NCI-H2029 treated with DMSO at 0.1 percent for 48 hours (cell line): ENCODE data around the gene ZNF600.
"Not testable (repeated sequence)": the region's sequence is repeated elsewhere in the genome, so short reads cannot be mapped to it uniquely, and the experiment has no call there.

Experiments used
- DNase-seq: peaks from one replicate; lab custom pipeline; 2025; lab: John Stamatoyannopoulos, UW

ZNF600 gene

DNA sequence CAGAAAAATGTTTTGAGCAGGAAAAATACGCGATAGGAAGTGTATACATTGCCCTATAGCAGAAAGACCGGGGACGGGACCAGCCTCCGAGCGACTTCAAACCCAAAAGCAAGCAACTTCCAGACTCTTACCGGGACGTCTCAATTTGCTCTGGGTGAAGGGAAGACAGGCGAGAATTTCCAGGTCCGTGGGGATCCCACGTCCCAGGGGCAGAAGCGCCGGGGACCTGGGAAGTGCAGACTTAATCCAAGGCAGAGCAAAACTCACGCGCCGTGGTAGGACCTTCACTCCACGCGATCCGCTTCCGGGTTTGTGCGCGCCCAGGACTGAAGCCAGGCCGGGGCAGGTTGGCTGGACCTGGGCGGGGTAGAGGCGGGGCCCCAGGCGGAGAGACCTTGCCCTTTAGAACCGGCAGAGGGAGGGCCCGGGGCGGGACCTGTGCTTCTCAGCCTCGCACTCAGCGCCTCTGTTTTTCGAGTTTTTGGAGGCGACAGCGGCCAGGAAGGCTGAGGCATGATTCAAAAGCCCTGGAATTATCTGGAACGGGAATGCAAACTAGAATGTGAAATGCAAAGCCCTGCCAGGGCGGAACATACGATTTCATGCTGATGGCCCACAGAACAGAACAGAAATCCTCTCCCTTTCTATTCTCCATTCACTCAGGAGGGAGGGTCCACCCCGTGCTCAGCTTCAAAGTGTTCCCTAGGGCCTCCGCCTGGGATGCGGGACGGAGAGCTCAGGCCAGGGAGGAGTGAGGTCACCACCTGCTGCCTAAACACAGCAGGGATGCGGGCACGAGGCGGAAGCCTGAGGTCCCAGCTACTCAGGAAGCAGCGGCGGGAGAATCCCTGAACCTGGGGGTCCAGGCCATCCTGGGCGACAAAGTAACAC, at the start of gene ZNF600:
ZNF600 (minus strand) TSS at position 328 of the 891 bp plus-strand sequence. CDS start 7,903 bp downstream, outside the sequence.
- DNase-seq = peak; percentile 4

DNA sequence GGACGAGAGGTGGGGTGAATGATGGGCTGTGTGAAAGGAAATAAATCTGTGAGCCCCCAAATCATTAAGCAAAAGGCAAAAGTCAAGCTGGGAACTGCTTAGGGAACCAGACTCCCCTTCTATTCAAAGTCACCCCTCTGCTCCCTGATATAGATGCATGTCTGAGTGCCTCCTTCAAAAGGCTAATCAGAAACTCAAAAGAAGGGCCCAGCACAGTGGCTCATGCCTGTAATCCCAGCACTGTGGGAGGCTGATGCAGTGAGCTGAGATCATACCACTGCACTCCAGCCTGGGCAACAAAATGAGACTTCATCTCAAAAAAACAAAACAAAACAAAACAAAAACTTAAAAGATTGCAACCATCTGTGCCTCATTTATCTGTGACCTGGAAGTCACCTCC, 47.7 kb upstream of the ZNF600 start:
- DNase-seq = not testable (repeated sequence)

- DNase-seq = not testable (repeated sequence)
These were observed 47.0 kb upstream of the ZNF600 start for GRCh38 chr19:52833541-52833940.

DNA sequence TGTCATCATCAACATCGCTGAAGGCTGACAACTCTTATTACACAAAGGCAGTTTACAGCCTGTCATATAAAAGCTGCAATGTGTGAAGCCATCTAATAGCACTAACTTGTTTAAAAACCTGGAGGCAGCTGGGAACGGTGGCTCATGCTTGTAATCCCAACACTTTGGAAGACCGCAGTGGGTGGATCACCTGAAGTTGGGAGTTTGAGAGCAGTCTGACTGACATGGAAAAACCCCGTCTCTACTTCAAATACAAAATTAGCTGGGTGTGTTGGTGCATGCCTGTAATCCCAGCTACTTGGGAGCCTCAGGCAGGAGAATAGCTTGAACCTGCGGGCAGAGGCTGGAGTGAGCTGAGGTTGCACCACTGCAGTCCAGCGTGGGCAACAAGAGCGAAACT, 43.3 kb upstream of the ZNF600 start:
- DNase-seq = not testable (repeated sequence)

DNA sequence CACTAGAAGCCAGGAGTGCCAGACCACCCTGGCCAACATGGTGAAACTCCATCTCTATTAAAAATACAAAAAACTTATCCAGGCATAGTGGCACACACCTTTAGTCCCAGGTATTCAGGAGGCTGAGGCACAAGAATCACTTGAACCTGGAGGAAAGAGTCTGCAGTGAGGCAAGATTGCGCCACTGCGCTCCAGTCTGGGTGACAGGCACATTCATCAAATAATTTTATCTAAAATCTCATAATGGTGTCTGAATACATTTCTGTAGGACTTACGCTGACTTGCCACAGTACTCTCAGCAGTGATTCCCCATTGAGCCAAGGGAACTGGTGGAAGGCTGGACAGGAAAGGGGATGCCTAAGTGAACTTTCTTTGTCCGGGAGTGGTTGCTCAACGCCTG, 39.2 kb upstream of the ZNF600 start:
- DNase-seq = no peak

DNA sequence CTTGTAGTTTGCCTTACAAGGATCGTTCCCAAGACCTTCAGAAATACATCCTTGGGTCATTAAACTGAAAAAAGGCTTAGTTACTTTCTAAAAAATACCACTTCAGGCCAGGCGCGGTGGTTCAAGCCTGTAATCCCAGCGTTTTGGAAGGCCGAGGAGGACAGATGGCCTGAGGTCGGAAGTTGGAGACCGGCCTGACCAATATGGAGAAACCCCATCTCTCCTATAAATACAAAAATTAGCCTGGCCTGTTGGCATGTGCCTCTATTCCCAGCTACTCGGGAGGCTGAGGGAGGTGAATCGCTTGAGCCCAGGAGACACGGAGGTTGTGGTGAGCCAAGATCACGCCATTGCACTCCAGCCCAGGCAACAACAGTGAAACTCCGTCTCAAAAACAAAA, 37.1 kb upstream of the ZNF600 start:
- DNase-seq = no peak

DNA sequence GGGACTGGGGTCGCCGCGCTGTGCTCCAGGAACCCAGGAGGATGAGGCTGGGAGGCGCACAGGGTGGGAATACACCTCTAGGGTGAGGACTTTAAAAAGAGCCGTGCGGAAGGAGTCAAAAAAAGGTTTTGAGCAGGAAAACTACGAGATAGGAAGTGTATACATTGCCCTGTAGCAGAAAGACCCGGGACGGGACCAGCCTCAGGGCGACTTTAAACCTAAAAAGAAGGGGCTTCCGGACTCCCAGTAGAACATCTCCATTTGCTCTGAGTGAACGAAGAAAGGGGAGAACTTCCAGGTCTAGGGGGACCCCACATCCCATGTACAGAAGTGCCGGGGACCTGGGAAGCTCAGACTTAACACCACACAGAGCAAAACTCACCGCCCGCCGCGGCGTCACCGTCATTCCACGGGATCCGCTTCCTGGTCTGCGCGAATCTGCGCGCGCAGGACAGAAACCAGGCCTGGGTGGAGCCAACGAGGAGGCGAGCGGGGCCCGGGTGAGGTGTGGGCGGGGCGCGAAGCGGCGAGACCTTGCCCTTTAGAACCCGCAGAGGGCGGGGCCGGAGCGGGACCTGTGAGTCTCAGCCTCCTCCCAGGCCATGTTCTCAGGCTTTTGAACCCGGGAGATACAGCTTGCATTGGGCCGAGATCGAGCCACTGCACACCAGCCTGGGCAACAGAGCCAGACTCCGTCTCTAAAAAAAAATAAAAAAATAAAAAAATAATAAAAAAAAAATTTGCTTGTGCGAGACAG, 34.8 kb upstream of the ZNF600 start, which contains the start of gene ZNF28:
ZNF28 (minus strand) TSS at position 430 of the 757 bp plus-strand sequence. CDS start 3,675 bp downstream, outside the sequence.
- DNase-seq = peak; percentile 5

GRCh38 chr19:52820472-52821203, 34.0 kb upstream of the ZNF600 start:
- not testable (repeated sequence) for DNase-seq

GRCh38 chr19:52809801-52810200, 23.2 kb upstream of the ZNF600 start:
- DNase-seq = no peak

DNA sequence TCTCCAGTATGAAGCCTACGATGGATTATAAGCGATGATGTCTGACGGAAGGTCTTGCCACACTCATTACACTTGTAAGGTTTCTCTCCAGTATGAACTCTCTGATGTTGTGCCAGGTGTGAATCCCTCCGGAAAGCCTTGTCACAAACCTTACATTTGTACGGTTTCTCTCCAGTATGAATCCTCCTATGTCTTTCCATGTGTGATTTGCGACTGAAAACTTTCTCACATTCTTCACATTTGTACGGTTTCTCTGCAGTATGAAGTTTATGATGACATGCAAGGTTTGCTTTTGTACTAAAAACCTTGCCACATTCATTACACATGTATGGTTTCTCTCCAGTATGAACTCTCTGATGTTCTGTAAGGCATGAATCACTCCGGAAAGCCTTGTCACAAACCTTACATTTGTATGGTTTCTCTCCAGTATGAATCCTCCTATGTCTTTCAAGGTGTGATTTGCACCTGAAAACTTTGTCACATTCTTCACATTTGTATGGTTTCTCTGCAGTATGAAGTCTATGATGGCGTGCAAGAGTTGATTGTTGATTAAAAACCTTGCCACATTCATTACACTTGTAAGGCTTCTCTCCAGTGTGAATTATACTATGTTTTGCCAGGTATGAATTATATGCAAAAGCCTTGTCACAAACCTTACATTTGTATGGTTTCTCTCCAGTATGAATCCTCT, 13.5 kb upstream of the ZNF600 start:
- not testable (repeated sequence) for DNase-seq

DNA sequence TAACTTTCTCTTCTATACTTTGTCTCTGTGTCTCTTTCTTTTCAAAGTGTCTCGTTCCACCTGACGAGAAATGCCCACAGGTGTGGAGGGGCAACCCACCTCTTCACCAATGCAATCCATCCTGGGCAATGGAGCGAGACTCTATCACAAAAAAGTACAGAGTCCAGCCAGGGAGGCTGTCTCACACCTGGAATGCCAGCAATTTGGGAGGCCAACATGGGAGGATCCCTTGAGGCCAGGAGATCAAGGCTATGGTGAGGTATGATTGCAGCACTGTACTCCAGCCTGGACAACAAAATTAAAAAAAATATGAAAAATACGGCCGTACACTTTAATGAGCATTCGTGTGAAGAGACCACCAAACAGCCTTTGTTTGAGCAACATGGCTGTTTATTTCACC, 2.8 kb upstream of the ZNF600 start:
- no peak for DNase-seq

GRCh38 chr19:52786078-52786463, 520 bp downstream of the ZNF600 start:
- DNase-seq = no peak

DNA sequence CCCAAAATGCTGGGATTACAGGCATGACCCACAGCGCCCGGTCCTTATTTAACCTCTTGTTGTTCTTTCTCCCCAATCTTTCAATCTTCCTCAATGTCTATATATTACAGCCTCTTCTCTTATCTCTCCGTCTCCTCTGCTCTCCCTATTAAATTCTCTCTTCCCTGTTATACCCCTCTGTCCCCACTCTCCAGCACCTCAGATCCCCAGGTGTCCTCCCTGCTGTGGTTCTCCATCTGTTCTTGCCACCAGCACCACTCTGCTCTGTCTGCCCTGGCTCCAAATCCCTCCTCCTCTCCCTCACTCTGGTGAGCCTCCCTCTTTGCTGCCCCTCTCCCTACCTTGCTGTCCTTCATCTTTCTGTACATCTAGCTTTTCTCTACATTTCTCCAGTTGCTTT, 1.1 kb downstream of the ZNF600 start:
- no peak for DNase-seq

DNA sequence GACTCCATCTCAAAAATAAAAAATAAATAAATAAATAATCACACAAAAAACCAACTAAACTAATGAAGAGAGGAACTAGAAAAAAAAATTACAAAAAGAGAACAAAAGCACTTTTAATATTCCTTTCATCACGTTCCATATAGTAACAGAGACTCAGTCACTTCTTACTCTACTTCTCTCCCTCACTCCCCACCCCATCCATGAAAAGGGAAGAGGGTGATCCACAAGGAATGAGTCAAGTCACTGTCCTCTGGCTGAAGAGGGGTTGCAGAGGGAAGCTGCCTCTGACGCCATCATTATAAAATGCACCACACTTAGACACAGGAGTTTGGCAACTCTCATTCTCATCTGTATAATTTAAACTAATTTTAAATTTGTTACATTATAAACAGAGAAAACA, 3.7 kb downstream of the ZNF600 start:
- DNase-seq = not testable (repeated sequence)

DNA sequence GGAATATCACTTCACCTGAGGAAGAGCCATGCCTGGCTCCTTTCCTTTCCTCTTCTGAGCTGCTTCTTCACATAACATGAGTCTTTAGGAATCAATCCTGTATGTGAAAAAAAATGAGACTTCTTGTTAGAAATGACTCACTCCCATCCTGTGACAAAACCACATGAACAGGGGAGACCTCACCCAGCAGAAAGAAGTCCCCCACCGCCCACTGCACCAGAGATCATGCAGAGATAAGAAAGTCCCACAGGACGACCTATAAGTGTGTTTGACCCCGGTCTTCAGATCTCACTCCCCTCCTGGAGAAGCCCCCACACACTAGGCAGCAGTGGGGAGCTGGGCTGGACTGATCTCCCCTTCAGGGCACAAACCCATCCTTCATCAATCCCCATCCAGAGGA, 7.8 kb downstream of the ZNF600 start:
- no peak for DNase-seq

DNA sequence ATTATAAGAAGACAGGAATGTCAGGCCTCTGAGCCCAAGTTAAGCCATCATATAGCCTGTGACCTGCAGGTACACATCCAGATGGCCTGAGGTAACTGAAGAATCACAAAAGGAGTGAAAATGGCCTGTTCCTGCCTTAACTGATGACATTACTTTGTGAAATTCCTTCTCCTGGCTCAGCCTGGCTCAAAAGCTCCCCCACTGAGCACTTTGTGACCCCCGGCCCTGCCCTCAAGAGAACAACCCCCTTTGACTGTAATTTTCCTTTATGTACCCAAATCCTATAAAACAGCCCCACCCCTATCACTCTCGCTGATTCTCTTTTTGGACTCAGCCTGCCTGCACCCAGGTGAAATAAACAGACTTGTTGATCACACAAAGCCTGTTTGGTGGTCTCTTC, 30.1 kb downstream of the ZNF600 start:
- DNase-seq = not testable (repeated sequence)

DNA sequence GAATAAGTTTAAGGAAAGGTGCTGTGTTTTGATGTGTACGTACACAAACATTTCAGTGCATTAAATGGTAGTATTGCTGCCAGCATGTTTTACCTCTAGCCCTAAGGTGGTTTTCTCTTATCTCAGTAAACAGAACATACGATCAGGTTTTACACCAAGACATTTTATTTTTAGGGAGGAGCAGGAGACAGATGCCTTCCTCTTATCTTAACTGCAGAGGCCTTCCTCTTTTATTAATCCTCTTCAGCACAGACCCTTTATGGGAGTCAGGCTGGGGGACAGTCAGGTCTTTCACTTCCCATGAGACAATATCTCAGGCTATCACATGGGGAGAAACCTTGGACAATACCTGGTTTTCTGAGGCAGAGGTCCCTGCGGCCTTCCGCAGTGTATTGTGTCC, 36.8 kb downstream of the ZNF600 start:
- DNase-seq = no peak

DNA sequence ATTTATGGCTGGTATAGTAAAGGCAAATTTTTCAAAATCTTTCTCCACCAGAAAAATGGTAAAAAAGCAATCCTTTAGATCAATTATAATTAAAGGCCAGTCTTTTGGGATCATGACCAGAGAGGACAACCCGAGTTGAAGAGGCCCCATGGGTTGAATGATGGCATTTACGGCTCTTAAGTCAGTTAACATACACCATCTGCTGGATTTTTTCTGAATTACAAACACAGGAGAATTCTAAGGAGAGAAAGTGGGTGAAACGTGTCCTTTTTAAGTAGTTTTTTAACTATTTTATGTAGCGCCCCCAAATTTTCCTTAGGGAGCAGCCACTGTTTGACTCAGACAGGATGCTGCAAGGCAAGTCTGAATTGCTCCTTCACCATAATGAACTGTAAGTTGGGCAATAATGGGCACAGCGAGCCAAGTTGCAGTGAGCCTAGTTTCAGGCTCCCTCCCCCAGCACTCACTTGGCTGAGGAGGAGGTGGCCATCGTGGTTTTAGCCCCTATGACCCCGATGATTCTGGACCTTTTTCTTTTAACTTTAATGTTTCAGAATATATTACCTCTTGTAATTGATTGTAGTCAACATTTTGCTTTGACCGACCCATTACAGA, 38.1 kb downstream of the ZNF600 start:
- no peak for DNase-seq

- peak; percentile 19 for DNase-seq
These were observed 40.7 kb downstream of the ZNF600 start for GRCh38 chr19:52745919-52746318.

- no peak for DNase-seq
These were observed 43.5 kb downstream of the ZNF600 start for GRCh38 chr19:52743091-52743490.

GRCh38 chr19:52742516-52742915, 44.1 kb downstream of the ZNF600 start:
- DNase-seq = no peak
